ENCODE results near the gene RAD51B. TPM values are rescaled to one million over a fixed set of nuclear protein-coding genes. Genes with fewer than 3 reads are reported as not detected.

Gene RAD51B
- total and polyA plus RNA-seq, 9 of the 15 experiments (the other 6 are each of a cell fraction or from before 2014, with no cell fraction given), result 8.5 to 17.3 (median 11.3) TPM

DNA sequence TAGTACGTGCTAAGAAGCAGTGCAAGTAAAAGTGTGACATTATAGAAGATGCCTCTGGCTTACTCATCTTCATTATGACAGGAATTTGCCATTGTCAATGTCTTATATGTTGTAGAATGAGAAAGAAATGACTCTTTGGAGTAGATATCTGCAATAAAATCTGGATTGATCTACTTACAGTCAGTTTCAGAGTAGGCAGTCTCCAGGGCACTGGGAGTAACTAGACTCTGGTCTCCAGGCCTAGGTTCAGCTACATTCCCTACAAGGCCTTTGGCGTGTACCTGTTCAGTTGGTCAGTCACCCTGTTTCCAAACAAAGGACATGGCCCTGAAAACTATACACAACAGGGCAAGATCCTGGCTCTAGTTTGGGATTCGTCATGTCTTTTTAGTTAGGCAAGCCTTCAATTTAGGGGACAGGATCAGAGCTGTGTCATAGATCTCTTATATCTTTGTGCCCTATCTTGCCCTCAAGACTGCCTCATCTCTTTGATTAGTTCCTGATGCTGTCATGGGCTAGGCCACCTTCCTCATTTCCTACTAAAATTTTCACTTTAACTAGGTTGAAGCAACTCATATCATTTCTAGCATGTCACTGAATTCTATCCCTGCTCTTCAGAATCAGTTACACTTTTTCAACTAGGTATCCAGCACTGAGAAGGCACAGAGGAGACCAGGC lies 410.0 kb downstream of the RAD51B start:
- H3K9me3 ChIP-seq (replicated peaks; ENCODE audit: control insufficient read depth, insufficient read depth, low read depth, low read length), result no peaks in the 10 kb centered on the region
- peaks cover 0 to 4% of the 10 kb centered on the region in 2 experiments; a peak in 1 of 5 replicates for H3K4me1 ChIP-seq (replicated peaks in 1 of 2; ENCODE audit: control insufficient read depth in 2 of 2, insufficient read depth in 2 of 2, low read length in 2 of 2)
- no peak overlapping the region for H3K4me2 ChIP-seq (ENCODE audit: insufficient read depth, low read length)
- in situ Hi-C loops (cut with MboI) (no loop called here), intact Hi-C loops (cut with micrococcal nuclease) (no loop called here)
- H3K36me3 ChIP-seq (ENCODE audit: control insufficient read depth, insufficient read depth, low read length), result no peaks in the 10 kb centered on the region
- H3K9me1 ChIP-seq (ENCODE audit: control insufficient read depth, insufficient read depth, low read length), result no peaks in the 10 kb centered on the region
- DNase-seq (ENCODE audit: extremely low read depth in 1 of 4, low spot score in 3 of 4), result no peak
- no peak overlapping the region for H3K4me3 ChIP-seq
- no TSS peak for BruUV-seq (replicated peaks)
- ATAC-seq, result no peak
- no peaks in the 10 kb centered on the region for H3K27me3 ChIP-seq (ENCODE audit: control insufficient read depth in 2 of 2, insufficient read depth in 2 of 2, low read length in 2 of 2)
- no peak for FAIRE-seq
- WGBS (ENCODE audit: insufficient coverage, low coverage, missing lambda C conversion rate), result 68% methylated on average over 3 of the region's 3 CpGs
- H4K20me1 ChIP-seq (replicated peaks; ENCODE audit: control insufficient read depth, insufficient read depth, low read length), result no peaks in the 10 kb centered on the region
- no peak overlapping the region for H2AFZ ChIP-seq (ENCODE audit: low read depth, low read length)
- H3K79me2 ChIP-seq (ENCODE audit: control insufficient read depth, insufficient read depth, low read length), result no peaks in the 10 kb centered on the region
- no peak overlapping the region for H3K27ac ChIP-seq (ENCODE audit: extremely low read depth, low read depth, low read length)
- CTCF ChIA-PET (ENCODE audit: low intra/inter-chr PET ratio), result no interaction called here
- H3K9ac ChIP-seq (ENCODE audit: insufficient read depth in 1 of 2, low read depth in 2 of 2, low read length in 2 of 2), result no peak overlapping the region
- POLR2A ChIA-PET, result interaction anchor here (1.5 kb wide), 1 partner anchor 11 kb away, joined by 4 read pairs; no protein-coding TSS in a partner anchor
- no peak for TF ChIP-seq DMBX1 (CRISPR knock-in tag; IDR thresholded peaks at IDR 0.05; ENCODE audit: borderline replicate concordance)
- no peak for TF ChIP-seq XRCC5 (IDR thresholded peaks at IDR 0.05; ENCODE audit: low read depth, low read length)

- Histone ChIP-seq H3K79me2 (ENCODE audit: control insufficient read depth, insufficient read depth, low read length) (no peaks in the 10 kb centered on the region), H4K20me1 (replicated peaks; ENCODE audit: control insufficient read depth, insufficient read depth, low read length) (no peaks in the 10 kb centered on the region), H3K9ac (ENCODE audit: insufficient read depth in 1 of 2, low read depth in 2 of 2, low read length in 2 of 2) (no peak overlapping the region), H3K9me1 (ENCODE audit: control insufficient read depth, insufficient read depth, low read length) (no peaks in the 10 kb centered on the region), H3K27ac (ENCODE audit: extremely low read depth, low read depth, low read length) (no peak overlapping the region), H3K9me3 (replicated peaks; ENCODE audit: control insufficient read depth, insufficient read depth, low read depth, low read length) (no peaks in the 10 kb centered on the region), H2AFZ (ENCODE audit: low read depth, low read length) (no peak overlapping the region), H3K36me3 (ENCODE audit: control insufficient read depth, insufficient read depth, low read length) (no peaks in the 10 kb centered on the region), H3K4me1 (replicated peaks in 1 of 2; ENCODE audit: control insufficient read depth in 2 of 2, insufficient read depth in 2 of 2, low read length in 2 of 2) (peaks cover 0 to 4% of the 10 kb centered on the region in 2 experiments; a peak in 1 of 5 replicates), H3K4me2 (ENCODE audit: insufficient read depth, low read length) (no peak overlapping the region), H3K4me3 (no peak overlapping the region), H3K27me3 (ENCODE audit: control insufficient read depth in 2 of 2, insufficient read depth in 2 of 2, low read length in 2 of 2) (no peaks in the 10 kb centered on the region)
- ChIA-PET CTCF (ENCODE audit: low intra/inter-chr PET ratio) (no interaction called here), POLR2A (no interaction called here)
- FAIRE-seq (no peak), DNase-seq (ENCODE audit: extremely low read depth in 1 of 4, low spot score in 3 of 4) (no peak), ATAC-seq (no peak)
- TF ChIP-seq ZBTB17 (CRISPR knock-in tag; IDR thresholded peaks at IDR 0.05) (no peak), ZEB2 (IDR thresholded peaks at IDR 0.05) (no peak), POLR2AphosphoS5 (IDR thresholded peaks at IDR 0.05; ENCODE audit: control insufficient read depth, insufficient read depth, low read depth, low read length) (no peak), ZFPM2 (CRISPR knock-in tag; IDR thresholded peaks at IDR 0.05) (no peak), SRF (CRISPR knock-in tag; IDR thresholded peaks at IDR 0.05) (no peak), PCBP2 (IDR thresholded peaks at IDR 0.05; ENCODE audit: low read depth, low read length, poor library complexity, severe bottlenecking) (no peak), ZC3H4 (CRISPR knock-in tag; IDR thresholded peaks at IDR 0.05; ENCODE audit: borderline replicate concordance) (no peak)
- BruUV-seq (replicated peaks), result no TSS peak
- WGBS (ENCODE audit: insufficient coverage, low coverage, missing lambda C conversion rate), result 53% methylated on average over 3 of the region's 3 CpGs
- intact Hi-C loops (cut with micrococcal nuclease), result no loop called here
- in situ Hi-C loops (cut with MboI), result no loop called here
Measured at GRCh38 chr14:68230202-68230949, 410.8 kb downstream of the RAD51B start.

Data from K562 (cell line).